HG03097 (cell line): ENCODE measurements around the gene CARM1.
"Not testable (repeated sequence)": the region's sequence is repeated elsewhere in the genome, so short reads cannot be mapped to it uniquely, and the experiment has no call there.

Source experiments
- ATAC-seq: cut with Tn5 transposase; IDR thresholded peaks from one replicate; pipeline ENCODE4 v1.9.1; 2021; ENCODE audit not compliant: unreplicated experiment, low FRiP score

Gene CARM1

GRCh38 chr19:10846500-10847202 is 24.7 kb upstream of the CARM1 start:
- ATAC-seq: no peak

- ATAC-seq: no peak
Observed at GRCh38 chr19:10848230-10848856, 23.0 kb upstream of the CARM1 start, which contains the start of gene C19orf38. TSS of gene C19orf38 (plus strand) at chr19:10848415. CDS start at chr19:10848509, 94 bp downstream.

- no peak for ATAC-seq
Observed at GRCh38 chr19:10850631-10851030, 20.7 kb upstream of the CARM1 start.

GRCh38 chr19:10852098-10852800 is 19.1 kb upstream of the CARM1 start:
- no peak for ATAC-seq

- ATAC-seq: no peak
Observed at GRCh38 chr19:10852941-10853340, 18.4 kb upstream of the CARM1 start.

- no peak for ATAC-seq
Observed at GRCh38 chr19:10854350-10855089, 16.8 kb upstream of the CARM1 start.

GRCh38 chr19:10855879-10856522 is 15.4 kb upstream of the CARM1 start:
- no peak for ATAC-seq

GRCh38 chr19:10856899-10857298 is 14.5 kb upstream of the CARM1 start:
- ATAC-seq: not testable (repeated sequence)

GRCh38 chr19:10858204-10858828 is 13.0 kb upstream of the CARM1 start:
- no peak for ATAC-seq

- ATAC-seq: no peak
Observed at GRCh38 chr19:10861103-10861651, 10.2 kb upstream of the CARM1 start.

- no peak for ATAC-seq
Observed at GRCh38 chr19:10862561-10863106, 8.7 kb upstream of the CARM1 start.

GRCh38 chr19:10863107-10863717 is 8.1 kb upstream of the CARM1 start:
- ATAC-seq: no peak

GRCh38 chr19:10864538-10864899 is 6.8 kb upstream of the CARM1 start:
- ATAC-seq: no peak

- ATAC-seq: no peak
Observed at GRCh38 chr19:10866495-10866894, 4.9 kb upstream of the CARM1 start.

- ATAC-seq: no peak
Observed at GRCh38 chr19:10868872-10869547, 2.3 kb upstream of the CARM1 start.

GRCh38 chr19:10869872-10870311 is 1.5 kb upstream of the CARM1 start:
- not testable (repeated sequence) for ATAC-seq

- ATAC-seq: peak; percentile 4
Observed at GRCh38 chr19:10870501-10870954, 825 bp upstream of the CARM1 start.
